HG03439 (cell line): ENCODE measurements around the gene KDM4B.
"Not testable (repeated sequence)": the region's sequence is repeated elsewhere in the genome, so short reads cannot be mapped to it uniquely, and the experiment has no call there.

Experiments used
- ATAC-seq: cut with Tn5 transposase; IDR thresholded peaks from one replicate; pipeline ENCODE4 v1.9.1; 2021; ENCODE audit warnings: mild to moderate bottlenecking, moderate library complexity; ENCODE audit not compliant: unreplicated experiment

Gene KDM4B

GRCh38 chr19:5011476-5012238 is 42.7 kb downstream of the KDM4B start:
- no peak for ATAC-seq

GRCh38 chr19:5012688-5013457 is 44.0 kb downstream of the KDM4B start:
- no peak for ATAC-seq

GRCh38 chr19:5013761-5014160 is 44.8 kb downstream of the KDM4B start:
- no peak for ATAC-seq

GRCh38 chr19:5014941-5015340 is 46.0 kb downstream of the KDM4B start:
- ATAC-seq, result no peak

GRCh38 chr19:5016268-5016667 is 47.4 kb downstream of the KDM4B start:
- ATAC-seq, result no peak

GRCh38 chr19:5016781-5017180 is 47.9 kb downstream of the KDM4B start:
- no peak for ATAC-seq

GRCh38 chr19:5017235-5017634 is 48.3 kb downstream of the KDM4B start:
- ATAC-seq, result no peak

- no peak for ATAC-seq
Measured at GRCh38 chr19:5018224-5019015, 49.5 kb downstream of the KDM4B start.

- ATAC-seq, result no peak
Measured at GRCh38 chr19:5020368-5020767, 51.5 kb downstream of the KDM4B start.

GRCh38 chr19:5021046-5021445 is 52.1 kb downstream of the KDM4B start:
- no peak for ATAC-seq

GRCh38 chr19:5022066-5022860 is 53.4 kb downstream of the KDM4B start:
- no peak for ATAC-seq

- no peak for ATAC-seq
Measured at GRCh38 chr19:5023128-5023571, 54.2 kb downstream of the KDM4B start.

- ATAC-seq, result no peak
Measured at GRCh38 chr19:5024282-5024681, 55.4 kb downstream of the KDM4B start.

- ATAC-seq, result no peak
Measured at GRCh38 chr19:5025027-5025426, 56.1 kb downstream of the KDM4B start.

GRCh38 chr19:5026706-5027273 is 57.9 kb downstream of the KDM4B start:
- ATAC-seq, result no peak

- ATAC-seq, result no peak
Measured at GRCh38 chr19:5028229-5028886, 59.4 kb downstream of the KDM4B start.

- ATAC-seq, result not testable (repeated sequence)
Measured at GRCh38 chr19:5029596-5029995, 60.7 kb downstream of the KDM4B start.

- ATAC-seq, result no peak
Measured at GRCh38 chr19:5030136-5030820, 61.4 kb downstream of the KDM4B start.

- ATAC-seq, result no peak
Measured at GRCh38 chr19:5030822-5031221, 61.9 kb downstream of the KDM4B start.
